ENCODE measurements around the gene IL21R. TPM values are rescaled to one million over a fixed set of nuclear protein-coding genes. Genes with fewer than 3 reads are reported as not detected.
"Not testable (repeated sequence)": the region's sequence is repeated elsewhere in the genome, so short reads cannot be mapped to it uniquely, and the experiment has no call there.

Gene IL21R
- total RNA-seq, 4 donors from 2014 or later = 0.15 to 0.58 (median 0.37) TPM

GRCh38 chr16:27455700-27456099 is 53.7 kb downstream of the IL21R start:
- intact Hi-C loops (cut with DNase I; ENCODE audit: low total_unique reads) = loop anchor here (10.0 kb wide), 1 partner anchor 301 kb away; no protein-coding TSS in a partner anchor

DNA sequence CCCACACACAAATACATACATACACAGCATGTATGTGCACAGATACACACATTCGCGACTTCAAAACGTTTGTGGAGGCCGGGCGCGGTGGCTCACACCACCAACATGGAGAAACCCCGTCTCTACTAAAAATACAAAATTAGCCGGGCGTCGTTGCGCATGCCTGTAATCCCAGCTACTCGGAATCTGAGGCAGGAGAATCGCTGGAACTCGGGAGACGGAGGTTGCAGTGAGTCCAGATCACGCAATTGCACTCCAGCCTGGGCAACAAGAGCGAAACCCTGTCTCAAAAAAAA is 55.6 kb downstream of the IL21R start:
- WGBS, 2 donors = 83 to 89% methylated on average over 17 of the region's 17 CpGs
- DNase-seq (ENCODE audit: low spot score in 2 of 2); H3K4me3 ChIP-seq (ENCODE audit: low read depth, poor library complexity, severe bottlenecking): not testable (repeated sequence)
- intact Hi-C loops (cut with DNase I; ENCODE audit: low total_unique reads) = loop anchor here (1.0 to 10.0 kb wide), 2 partner anchors 280 to 303 kb away; no protein-coding TSS in a partner anchor

More at GRCh38 chr16:27455700-27456099, 53.7 kb downstream of the IL21R start:
- 18 to 22% methylated on average over 12 of the region's 12 CpGs for WGBS, 2 donors
- TF ChIP-seq, protein P1, sequence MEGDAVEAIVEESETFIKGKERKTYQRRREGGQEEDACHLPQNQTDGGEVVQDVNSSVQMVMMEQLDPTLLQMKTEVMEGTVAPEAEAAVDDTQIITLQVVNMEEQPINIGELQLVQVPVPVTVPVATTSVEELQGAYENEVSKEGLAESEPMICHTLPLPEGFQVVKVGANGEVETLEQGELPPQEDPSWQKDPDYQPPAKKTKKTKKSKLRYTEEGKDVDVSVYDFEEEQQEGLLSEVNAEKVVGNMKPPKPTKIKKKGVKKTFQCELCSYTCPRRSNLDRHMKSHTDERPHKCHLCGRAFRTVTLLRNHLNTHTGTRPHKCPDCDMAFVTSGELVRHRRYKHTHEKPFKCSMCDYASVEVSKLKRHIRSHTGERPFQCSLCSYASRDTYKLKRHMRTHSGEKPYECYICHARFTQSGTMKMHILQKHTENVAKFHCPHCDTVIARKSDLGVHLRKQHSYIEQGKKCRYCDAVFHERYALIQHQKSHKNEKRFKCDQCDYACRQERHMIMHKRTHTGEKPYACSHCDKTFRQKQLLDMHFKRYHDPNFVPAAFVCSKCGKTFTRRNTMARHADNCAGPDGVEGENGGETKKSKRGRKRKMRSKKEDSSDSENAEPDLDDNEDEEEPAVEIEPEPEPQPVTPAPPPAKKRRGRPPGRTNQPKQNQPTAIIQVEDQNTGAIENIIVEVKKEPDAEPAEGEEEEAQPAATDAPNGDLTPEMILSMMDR (IDR thresholded peaks at IDR 0.05) = no peak
- no peak for TF ChIP-seq POLR2A (IDR thresholded peaks at IDR 0.05)
- H3K4me3 ChIP-seq (ENCODE audit: low read depth, poor library complexity, severe bottlenecking) = no peak overlapping the region
- no peak for DNase-seq (ENCODE audit: low spot score in 2 of 2)

GRCh38 chr16:27458258-27458657 is 56.3 kb downstream of the IL21R start:
- 34 to 42% methylated on average over 5 of the region's 5 CpGs for WGBS, 2 donors
- intact Hi-C loops (cut with DNase I; ENCODE audit: low total_unique reads) = loop anchor here (10.0 kb wide), 1 partner anchor 303 kb away; no protein-coding TSS in a partner anchor
- no peak overlapping the region for H3K4me3 ChIP-seq (ENCODE audit: low read depth, poor library complexity, severe bottlenecking)
- no peak for TF ChIP-seq POLR2A (IDR thresholded peaks at IDR 0.05)
- TF ChIP-seq, protein P1 (IDR thresholded peaks at IDR 0.05) = no peak
- no peak for DNase-seq (ENCODE audit: low spot score in 2 of 2)

GRCh38 chr16:27458987-27459688 is 57.2 kb downstream of the IL21R start:
- intact Hi-C loops (cut with DNase I; ENCODE audit: low total_unique reads) = loop anchor here (10.0 kb wide), 1 partner anchor 304 kb away; no protein-coding TSS in a partner anchor
- no peak for DNase-seq (ENCODE audit: low spot score in 2 of 2)
- TF ChIP-seq, protein P1 (IDR thresholded peaks at IDR 0.05) = no peak
- TF ChIP-seq POLR2A (IDR thresholded peaks at IDR 0.05) = no peak
- H3K4me3 ChIP-seq (ENCODE audit: low read depth, poor library complexity, severe bottlenecking) = no peak overlapping the region
- WGBS, 2 donors = 75 to 86% methylated on average over 5 of the region's 5 CpGs

DNA sequence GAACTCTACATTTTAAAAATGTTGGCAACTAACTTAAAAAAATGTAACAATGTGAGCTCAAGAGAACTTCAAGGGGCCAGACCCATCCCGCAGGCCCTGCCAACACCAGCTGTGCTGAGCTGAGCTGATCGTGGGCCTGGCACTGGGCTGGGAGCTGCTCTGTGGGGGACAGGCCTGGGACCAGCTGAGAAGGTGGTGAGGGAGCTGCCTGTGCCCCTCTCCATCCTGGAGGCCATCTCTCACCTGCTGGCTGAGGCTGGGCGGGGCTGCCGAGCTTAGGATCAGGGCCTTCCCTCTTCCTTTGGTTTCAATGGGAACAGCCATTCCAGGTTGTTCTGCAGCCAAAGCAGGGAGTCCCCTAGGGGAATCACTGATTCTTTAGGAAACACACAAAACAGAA is 58.2 kb downstream of the IL21R start:
- intact Hi-C loops (cut with DNase I; ENCODE audit: low total_unique reads) = no loop called here
- H3K4me3 ChIP-seq (ENCODE audit: low read depth, poor library complexity, severe bottlenecking) = no peak overlapping the region
- TF ChIP-seq, protein P1 (IDR thresholded peaks at IDR 0.05) = no peak
- no peak for TF ChIP-seq POLR2A (IDR thresholded peaks at IDR 0.05)
- WGBS, 2 donors = 52 to 55% methylated on average over 4 of the region's 4 CpGs
- DNase-seq (ENCODE audit: low spot score in 2 of 2) = no peak

GRCh38 chr16:27460663-27461482 is 58.9 kb downstream of the IL21R start:
- DNase-seq (ENCODE audit: low spot score in 2 of 2) = no peak
- intact Hi-C loops (cut with DNase I; ENCODE audit: low total_unique reads) = no loop called here
- TF ChIP-seq, protein P1 (IDR thresholded peaks at IDR 0.05) = no peak
- TF ChIP-seq POLR2A (IDR thresholded peaks at IDR 0.05) = no peak
- 70 to 71% methylated on average over 17 to 19 of the region's 20 CpGs for WGBS, 2 donors
- H3K4me3 ChIP-seq (ENCODE audit: low read depth, poor library complexity, severe bottlenecking) = no peak overlapping the region

All from lower leg skin (tissue), 4 donors.